ENCODE measurements around the gene TWIST2. TPM values are rescaled to one million over a fixed set of nuclear protein-coding genes. Genes with fewer than 3 reads are reported as not detected.

TWIST2 gene
- total and polyA plus RNA-seq, 10 of the 15 experiments (the other 5 are each of a cell fraction or from before 2014, with no cell fraction given) = not detected

DNA sequence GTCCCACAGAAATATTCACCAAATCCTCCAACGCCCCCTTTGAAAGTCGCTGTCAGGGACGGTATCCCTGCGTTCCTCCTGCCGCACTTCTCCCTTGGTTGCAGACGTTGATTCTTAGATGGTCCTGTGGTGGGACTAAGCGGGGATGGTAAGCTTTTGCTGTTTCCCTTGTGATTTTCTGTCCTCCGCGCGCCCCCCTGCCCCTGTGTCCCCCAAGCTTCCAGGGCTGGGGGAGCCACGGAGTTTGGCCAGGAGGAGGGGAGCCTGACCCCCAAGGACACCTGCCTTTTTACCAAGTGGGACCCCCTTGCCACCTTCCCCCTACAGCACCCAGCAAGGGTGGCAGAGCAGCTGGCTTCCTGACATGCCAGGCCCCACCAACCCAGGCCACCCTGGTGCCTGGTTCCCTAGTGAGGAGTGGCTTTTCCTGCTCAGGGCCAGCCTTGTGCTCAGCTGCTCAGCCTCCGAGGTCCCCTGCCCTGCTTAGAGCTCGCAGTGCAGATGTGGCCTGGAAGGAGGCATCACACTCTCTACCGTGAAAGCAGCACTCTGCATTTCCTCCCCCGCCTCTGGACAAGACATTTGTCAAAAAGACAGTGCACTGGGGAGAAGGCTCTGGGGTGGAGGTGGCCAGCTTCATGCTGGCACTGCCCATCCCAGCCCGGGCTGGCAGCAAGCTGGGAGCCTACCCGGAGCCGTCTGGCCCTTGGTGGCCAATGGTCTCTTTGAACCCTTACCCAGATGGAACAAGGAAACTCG is 49.4 kb downstream of the TWIST2 start:
- Histone ChIP-seq H4K20me1 (ENCODE audit: control insufficient read depth, insufficient read depth) (no peaks in the 10 kb centered on the region), H3K27ac (ENCODE audit: control insufficient read depth, insufficient read depth) (no peak overlapping the region), H3K79me2 (ENCODE audit: control insufficient read depth, insufficient read depth, low read length) (no peaks in the 10 kb centered on the region), H3K27me3 (replicated peaks in 1 of 2; ENCODE audit: control insufficient read depth in 2 of 2, insufficient read depth in 2 of 2, low read length in 1 of 2) (peaks cover 0 to 2% of the 10 kb centered on the region in 2 experiments; a peak in 2 of 4 replicates), H3K4me1 (ENCODE audit: control insufficient read depth, insufficient read depth, low read length) (no peaks in the 10 kb centered on the region), H3K4me2 (ENCODE audit: control insufficient read depth, insufficient read depth) (no peak overlapping the region), H2AFZ (ENCODE audit: control insufficient read depth, low read depth, low read length) (no peak overlapping the region), H3K4me3 (no peak overlapping the region), H3K9ac (ENCODE audit: control insufficient read depth, insufficient read depth, low read length) (no peak overlapping the region), H3K36me3 (ENCODE audit: control insufficient read depth in 2 of 2, insufficient read depth in 2 of 2, low read length in 1 of 2) (no peaks in the 10 kb centered on the region), H3K9me3 (replicated peaks; ENCODE audit: control insufficient read depth, insufficient read depth, low read length) (no peaks in the 10 kb centered on the region; the same call in 2 of the 3 replicates)
- FAIRE-seq (no peak), ATAC-seq (no peak), DNase-seq (ENCODE audit: low read depth, low spot score) (no peak)
- intact Hi-C loops (cut with micrococcal nuclease; ENCODE audit: unreplicated experiment) = no loop called here
- ChIA-PET SMC1A (ENCODE audit: uncharacterized antibody, unreplicated experiment) (no interaction called here), RAD21 (ENCODE audit: unreplicated experiment) (no interaction called here), CTCF (no interaction called here), POLR2A (no interaction called here)
- no TSS peak for BruUV-seq (replicated peaks)
- 19% methylated on average over 19 of the region's 19 CpGs for WGBS (ENCODE audit: insufficient coverage, insufficient replicate concordance, low lambda C conversion rate, missing lambda C conversion rate)
- in situ Hi-C loops (cut with MboI) = no loop called here
- TF ChIP-seq EGR1 (IDR thresholded peaks at IDR 0.05; ENCODE audit: borderline replicate concordance in 1 of 2, low read depth in 2 of 2, low read length in 2 of 2) = no peak
- TF ChIP-seq, protein P1, sequence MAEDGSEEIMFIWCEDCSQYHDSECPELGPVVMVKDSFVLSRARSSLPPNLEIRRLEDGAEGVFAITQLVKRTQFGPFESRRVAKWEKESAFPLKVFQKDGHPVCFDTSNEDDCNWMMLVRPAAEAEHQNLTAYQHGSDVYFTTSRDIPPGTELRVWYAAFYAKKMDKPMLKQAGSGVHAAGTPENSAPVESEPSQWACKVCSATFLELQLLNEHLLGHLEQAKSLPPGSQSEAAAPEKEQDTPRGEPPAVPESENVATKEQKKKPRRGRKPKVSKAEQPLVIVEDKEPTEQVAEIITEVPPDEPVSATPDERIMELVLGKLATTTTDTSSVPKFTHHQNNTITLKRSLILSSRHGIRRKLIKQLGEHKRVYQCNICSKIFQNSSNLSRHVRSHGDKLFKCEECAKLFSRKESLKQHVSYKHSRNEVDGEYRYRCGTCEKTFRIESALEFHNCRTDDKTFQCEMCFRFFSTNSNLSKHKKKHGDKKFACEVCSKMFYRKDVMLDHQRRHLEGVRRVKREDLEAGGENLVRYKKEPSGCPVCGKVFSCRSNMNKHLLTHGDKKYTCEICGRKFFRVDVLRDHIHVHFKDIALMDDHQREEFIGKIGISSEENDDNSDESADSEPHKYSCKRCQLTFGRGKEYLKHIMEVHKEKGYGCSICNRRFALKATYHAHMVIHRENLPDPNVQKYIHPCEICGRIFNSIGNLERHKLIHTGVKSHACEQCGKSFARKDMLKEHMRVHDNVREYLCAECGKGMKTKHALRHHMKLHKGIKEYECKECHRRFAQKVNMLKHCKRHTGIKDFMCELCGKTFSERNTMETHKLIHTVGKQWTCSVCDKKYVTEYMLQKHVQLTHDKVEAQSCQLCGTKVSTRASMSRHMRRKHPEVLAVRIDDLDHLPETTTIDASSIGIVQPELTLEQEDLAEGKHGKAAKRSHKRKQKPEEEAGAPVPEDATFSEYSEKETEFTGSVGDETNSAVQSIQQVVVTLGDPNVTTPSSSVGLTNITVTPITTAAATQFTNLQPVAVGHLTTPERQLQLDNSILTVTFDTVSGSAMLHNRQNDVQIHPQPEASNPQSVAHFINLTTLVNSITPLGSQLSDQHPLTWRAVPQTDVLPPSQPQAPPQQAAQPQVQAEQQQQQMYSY (CRISPR knock-in tag; IDR thresholded peaks at IDR 0.05) = no peak
